Osteocyte (in vitro differentiated cells): Measurements from ENCODE around the gene F5. TPM values are rescaled to one million over a fixed set of nuclear protein-coding genes. Genes with fewer than 3 reads are reported as not detected.

Source experiments
- DNase-seq: peaks from one replicate; pipeline ENCODE4 v3.0.0; 2021; ENCODE audit warnings: mixed read lengths; ENCODE audit not compliant: unreplicated experiment; ENCODE audit errors: extremely low spot score
- H3K27ac Mint-ChIP-seq: one replicate; pipeline ENCODE4 v1.8.0; 2021; ENCODE audit warnings: mild to moderate bottlenecking, mixed read lengths; ENCODE audit not compliant: unreplicated experiment
- H3K27me3 Mint-ChIP-seq: one replicate; pipeline ENCODE4 v1.8.0; 2021; ENCODE audit warnings: mixed read lengths; ENCODE audit not compliant: unreplicated experiment
- H3K36me3 Mint-ChIP-seq: one replicate; pipeline ENCODE4 v1.8.0; 2021; ENCODE audit warnings: mixed read lengths; ENCODE audit not compliant: unreplicated experiment
- H3K4me1 Mint-ChIP-seq: one replicate; pipeline ENCODE4 v1.8.0; 2021; ENCODE audit warnings: mixed read lengths; ENCODE audit not compliant: unreplicated experiment
- H3K4me3 Mint-ChIP-seq: one replicate; pipeline ENCODE4 v1.8.0; 2021; ENCODE audit warnings: mild to moderate bottlenecking, moderate library complexity, mixed read lengths; ENCODE audit not compliant: unreplicated experiment
- H3K9me3 Mint-ChIP-seq: one replicate; pipeline ENCODE4 v1.8.0; 2021; ENCODE audit warnings: mixed read lengths; ENCODE audit not compliant: unreplicated experiment
- CTCF ChIP-seq: fragments of 200-600 bp; sonication (generic); IDR thresholded peaks from 2 replicates; pipeline ENCODE4 v1.5.0; 2021; ENCODE audit warnings: antibody characterized with exemption, mild to moderate bottlenecking, moderate library complexity
- total RNA-seq: library from RNA; stranded (reverse); gene quantifications from 2 replicates; pipeline ENCODE4 v1.2.1, GENCODE V29; 2021

Gene F5
- total RNA-seq, 1 donor from 2014 or later, result not detected

GRCh38 chr1:169497317-169497716 lies 89.0 kb downstream of the F5 start:
- Mint-ChIP-seq H3K4me3 (no peak overlapping the region), H3K9me3 (no peaks in the 10 kb centered on the region), H3K4me1 (no peaks in the 10 kb centered on the region), H3K27ac (no peak overlapping the region), H3K36me3 (no peaks in the 10 kb centered on the region), H3K27me3 (peaks cover 51% of the 10 kb centered on the region)
- no peak for DNase-seq
- TF ChIP-seq CTCF, result no peak

GRCh38 chr1:169495916-169496315 lies 90.4 kb downstream of the F5 start:
- Mint-ChIP-seq H3K27ac (no peak overlapping the region), H3K4me3 (no peak overlapping the region), H3K27me3 (peaks cover 45% of the 10 kb centered on the region), H3K9me3 (no peaks in the 10 kb centered on the region), H3K4me1 (no peaks in the 10 kb centered on the region), H3K36me3 (no peaks in the 10 kb centered on the region)
- DNase-seq, result no peak
- TF ChIP-seq CTCF, result no peak

GRCh38 chr1:169495046-169495775 lies 91.1 kb downstream of the F5 start:
- TF ChIP-seq CTCF, result no peak
- Mint-ChIP-seq H3K27ac (no peak overlapping the region), H3K4me1 (no peaks in the 10 kb centered on the region), H3K9me3 (no peaks in the 10 kb centered on the region), H3K36me3 (no peaks in the 10 kb centered on the region), H3K4me3 (no peak overlapping the region), H3K27me3 (peaks cover 39% of the 10 kb centered on the region)
- DNase-seq, result no peak

- Mint-ChIP-seq H3K27ac (no peak overlapping the region), H3K4me1 (no peaks in the 10 kb centered on the region), H3K36me3 (no peaks in the 10 kb centered on the region), H3K27me3 (peaks cover 32% of the 10 kb centered on the region), H3K4me3 (no peak overlapping the region), H3K9me3 (no peaks in the 10 kb centered on the region)
- DNase-seq, result no peak
- TF ChIP-seq CTCF, result no peak
Observed at GRCh38 chr1:169494343-169494742, 91.9 kb downstream of the F5 start.

GRCh38 chr1:169493251-169493650 lies 93.0 kb downstream of the F5 start:
- no peaks in the 10 kb centered on the region for H3K4me1 Mint-ChIP-seq
- H3K9me3 Mint-ChIP-seq, result no peaks in the 10 kb centered on the region
- H3K4me3 Mint-ChIP-seq, result no peak overlapping the region
- no peaks in the 10 kb centered on the region for H3K36me3 Mint-ChIP-seq
- no peak overlapping the region for H3K27ac Mint-ChIP-seq
- DNase-seq, result no peak
- peaks cover 27% of the 10 kb centered on the region for H3K27me3 Mint-ChIP-seq
- TF ChIP-seq CTCF, result no peak
